ENCODE data around the gene NCOA7. TPM values are rescaled to one million over a fixed set of nuclear protein-coding genes. Genes with fewer than 3 reads are reported as not detected.
"Not testable (repeated sequence)": the region's sequence is repeated elsewhere in the genome, so short reads cannot be mapped to it uniquely, and the experiment has no call there.

NCOA7 gene
- total RNA-seq, 1 donor from 2014 or later, result 69.0 TPM

DNA sequence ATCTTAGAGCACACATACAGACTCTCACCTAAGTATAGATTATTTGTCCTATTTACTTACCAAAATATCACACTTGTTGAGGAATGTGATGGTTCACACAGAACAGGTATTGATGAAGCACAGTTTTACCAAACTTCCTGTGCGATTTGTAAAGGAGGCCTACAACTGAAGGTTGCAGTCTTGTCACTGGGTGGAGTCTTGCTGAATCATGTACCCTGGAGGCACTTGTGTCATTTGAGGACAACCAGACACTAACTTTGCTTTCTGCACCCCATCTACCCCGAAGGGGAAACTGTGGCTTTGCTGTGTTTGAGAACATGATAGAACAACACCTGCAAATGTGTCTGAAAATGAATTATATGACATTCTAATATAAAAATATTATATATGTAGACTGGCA lies 133.4 kb downstream of the NCOA7 start:
- intact Hi-C loops (cut with DNase I), result no loop called here
- DNase-seq (ENCODE audit: low spot score) (no peak), ATAC-seq (no peak)

DNA sequence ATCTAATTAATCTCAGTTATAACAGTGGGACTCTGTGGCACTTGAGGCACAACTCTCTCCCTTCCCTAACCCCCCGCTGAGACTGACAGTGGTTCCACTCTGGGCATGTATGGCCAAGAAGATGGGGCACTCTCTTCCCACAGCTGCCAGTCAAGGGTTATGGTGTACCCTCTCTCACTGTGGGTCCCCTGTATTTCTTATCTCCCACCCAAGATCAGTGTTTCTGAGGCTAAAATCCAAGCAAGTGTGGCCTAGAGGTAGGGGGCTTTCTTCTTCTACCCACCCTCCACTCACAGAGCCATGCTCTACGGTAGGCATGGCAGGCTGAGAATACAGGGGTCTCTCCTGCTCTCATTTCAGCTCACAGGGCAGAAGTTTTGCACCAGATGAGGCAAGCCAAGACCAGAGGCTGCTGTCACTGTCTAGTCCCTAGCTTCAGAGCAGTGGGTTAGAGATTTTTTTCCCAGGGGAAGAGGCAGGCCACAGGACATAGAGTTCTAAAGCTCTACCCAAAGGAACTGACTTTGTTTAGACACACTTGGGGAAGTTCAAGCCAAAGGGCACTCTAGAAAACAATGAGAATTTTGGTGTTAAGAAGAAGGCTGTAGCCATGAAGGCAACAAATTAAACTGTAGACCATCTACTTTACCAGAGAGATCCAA lies 134.1 kb downstream of the NCOA7 start:
- DNase-seq (ENCODE audit: low spot score), result no peak
- ATAC-seq, result no peak
- intact Hi-C loops (cut with DNase I), result no loop called here

DNA sequence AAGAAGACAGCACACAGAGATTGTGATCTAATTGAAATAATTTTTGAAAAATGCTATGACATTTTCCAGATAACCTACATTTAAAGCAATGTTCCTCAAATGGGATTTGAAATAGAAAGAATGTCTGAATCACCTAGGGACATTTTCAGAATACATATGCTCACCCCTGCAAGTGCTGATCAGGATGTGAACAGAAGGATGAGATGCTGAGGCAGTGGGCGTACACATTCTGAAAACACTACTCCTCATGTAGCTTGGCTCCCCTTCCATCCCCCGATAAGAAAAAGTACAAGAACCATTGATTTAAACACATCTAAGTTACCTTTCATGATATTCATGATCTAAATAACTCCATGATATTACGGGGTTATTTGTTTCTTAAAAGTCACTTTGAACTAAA lies 136.0 kb downstream of the NCOA7 start:
- ATAC-seq (no peak), DNase-seq (ENCODE audit: low spot score) (no peak)
- intact Hi-C loops (cut with DNase I), result no loop called here

DNA sequence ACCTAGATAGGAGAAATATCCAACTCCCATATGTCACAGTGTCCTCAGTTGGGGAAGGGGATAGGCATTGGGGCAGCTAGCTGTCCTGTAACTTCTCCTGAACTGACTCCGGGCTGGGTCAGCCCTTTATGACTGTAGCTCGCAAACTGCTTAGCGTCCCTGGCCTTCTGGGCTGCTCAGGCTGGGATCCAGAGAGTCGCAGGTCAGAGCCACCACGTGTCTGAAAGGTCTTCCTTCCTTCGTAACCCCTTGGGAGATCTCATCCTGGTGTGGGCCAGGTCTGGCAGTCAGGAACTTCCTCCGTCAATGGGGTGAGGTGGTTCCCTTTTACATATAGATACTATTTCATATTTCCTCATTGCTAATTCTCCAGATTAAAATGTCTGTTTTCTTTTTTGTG lies 137.0 kb downstream of the NCOA7 start:
- intact Hi-C loops (cut with DNase I), result no loop called here
- no peak for ATAC-seq
- DNase-seq (ENCODE audit: low spot score), result no peak

DNA sequence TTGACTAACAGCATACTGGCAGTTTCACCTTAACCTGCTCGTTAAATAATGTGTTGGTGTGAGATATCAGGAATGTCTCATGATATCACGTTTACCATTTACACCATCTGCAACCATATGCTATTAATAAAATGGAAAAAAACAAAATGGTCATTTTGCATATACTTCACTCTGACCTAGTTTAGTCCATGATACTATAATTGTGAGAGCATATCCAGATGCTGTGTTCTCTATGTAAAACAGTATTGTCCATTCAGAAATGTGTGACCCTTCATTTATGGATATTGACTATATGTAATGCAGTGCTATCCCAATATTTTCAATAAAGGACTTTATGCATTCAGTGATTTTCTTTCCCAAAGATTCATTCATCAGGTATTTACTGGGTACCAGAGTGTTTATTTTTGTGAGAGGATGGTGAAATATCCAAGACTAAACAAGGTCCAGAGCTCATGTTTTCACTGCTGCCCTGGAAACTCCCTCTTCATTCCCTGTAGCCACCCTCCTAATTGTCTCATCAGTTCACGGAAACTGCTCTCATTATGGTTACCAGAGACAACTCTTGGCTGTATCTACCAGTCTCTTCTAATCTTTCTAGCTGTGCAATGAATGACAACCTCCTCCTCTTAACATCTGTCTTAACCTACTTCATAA lies 140.1 kb downstream of the NCOA7 start:
- intact Hi-C loops (cut with DNase I), result no loop called here
- no peak for ATAC-seq

DNA sequence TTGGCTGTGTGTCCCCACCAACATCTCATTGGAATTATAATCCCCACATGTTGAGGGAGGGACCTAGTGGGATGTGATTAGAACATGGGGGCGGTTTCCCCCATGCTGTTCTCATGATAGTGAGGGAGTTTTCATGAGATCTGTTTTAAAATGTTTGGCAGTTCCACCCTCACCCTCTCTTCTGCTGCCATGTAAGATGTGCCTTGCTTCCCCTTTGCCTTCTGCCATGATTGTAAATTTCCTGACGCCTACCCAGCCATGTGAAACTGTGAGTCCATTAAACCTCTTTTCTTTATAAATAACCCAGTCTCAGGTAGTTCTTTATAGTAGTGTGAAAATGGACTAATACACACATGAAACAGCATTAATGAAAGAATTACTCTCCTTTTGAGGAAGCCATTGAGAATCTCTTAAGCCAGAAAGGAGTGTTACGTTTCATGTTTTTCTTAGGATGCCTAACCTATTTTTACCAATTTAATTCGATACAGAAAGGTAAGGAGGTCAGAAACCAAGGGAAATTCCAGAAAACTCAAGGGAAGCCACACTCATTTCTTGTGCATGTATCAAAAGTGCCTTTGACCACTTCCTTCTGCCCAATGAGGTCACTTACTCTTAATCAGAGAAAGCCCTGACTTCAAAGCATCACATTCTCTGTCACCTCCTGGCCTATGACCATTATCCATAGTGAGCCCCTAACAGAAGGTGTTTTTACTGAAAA lies 141.1 kb downstream of the NCOA7 start:
- DNase-seq (ENCODE audit: low spot score) (no peak), ATAC-seq (no peak)
- intact Hi-C loops (cut with DNase I), result no loop called here

More for the DNA sequence above, 140.1 kb downstream of the NCOA7 start:
- no peak for DNase-seq (ENCODE audit: low spot score)

DNA sequence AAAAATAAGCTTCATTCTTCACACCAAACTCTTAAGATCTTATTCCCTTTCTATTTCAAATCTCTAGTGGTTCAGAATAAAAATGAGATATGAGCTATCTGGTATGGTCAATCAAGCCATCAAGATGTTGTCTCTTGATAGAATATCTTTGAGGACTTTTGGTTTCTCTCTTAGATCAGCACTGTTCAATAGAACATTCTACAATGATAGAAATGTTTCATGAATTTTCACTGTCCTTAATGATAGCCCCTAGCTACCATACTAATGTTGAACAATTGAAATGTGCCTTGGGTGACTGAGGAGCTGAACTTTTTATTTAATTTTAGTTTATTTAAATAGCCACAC lies 141.7 kb downstream of the NCOA7 start:
- no peak for DNase-seq (ENCODE audit: low spot score)
- intact Hi-C loops (cut with DNase I), result no loop called here
- no peak for ATAC-seq

DNA sequence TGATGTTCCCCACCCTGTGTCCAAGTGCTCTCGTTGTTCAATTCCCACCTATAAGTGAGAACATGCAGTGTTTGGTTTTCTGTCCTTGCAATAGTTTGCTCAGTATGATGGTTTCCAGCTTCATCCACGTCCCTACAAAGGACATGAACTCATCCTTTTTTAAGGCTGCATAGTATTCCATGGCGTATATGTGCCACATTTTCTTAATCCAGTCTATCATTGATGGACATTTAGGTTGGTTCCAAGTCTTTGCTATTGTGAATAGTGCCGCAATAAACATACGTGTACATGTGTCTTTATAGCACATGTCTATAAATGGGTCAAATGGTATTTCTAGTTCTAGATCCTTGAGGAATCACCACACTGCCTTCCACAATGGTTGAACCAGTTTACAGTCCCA lies 144.8 kb downstream of the NCOA7 start:
- DNase-seq (ENCODE audit: low spot score); intact Hi-C loops (cut with DNase I); ATAC-seq: not testable (repeated sequence)

DNA sequence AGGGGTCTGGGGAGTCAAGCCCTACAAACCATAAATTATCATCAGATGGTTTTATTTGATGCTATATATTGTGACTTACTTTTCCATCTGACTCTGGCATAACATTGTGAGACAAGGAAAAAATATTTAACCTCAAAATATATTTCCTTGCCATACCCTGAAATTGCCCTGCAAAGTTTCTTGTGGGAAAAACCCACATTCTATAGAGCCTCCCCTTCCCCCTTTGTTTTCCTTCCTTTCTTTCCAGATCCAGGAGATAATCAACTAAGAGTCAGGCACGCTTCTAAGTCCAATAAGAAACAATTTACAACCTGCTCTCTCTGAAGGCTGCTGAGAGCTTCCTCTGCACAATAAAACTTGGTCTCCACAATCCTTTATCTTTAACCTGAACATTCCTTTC lies 148.3 kb downstream of the NCOA7 start:
- no peak for DNase-seq (ENCODE audit: low spot score)
- ATAC-seq, result no peak
- intact Hi-C loops (cut with DNase I), result no loop called here

DNA sequence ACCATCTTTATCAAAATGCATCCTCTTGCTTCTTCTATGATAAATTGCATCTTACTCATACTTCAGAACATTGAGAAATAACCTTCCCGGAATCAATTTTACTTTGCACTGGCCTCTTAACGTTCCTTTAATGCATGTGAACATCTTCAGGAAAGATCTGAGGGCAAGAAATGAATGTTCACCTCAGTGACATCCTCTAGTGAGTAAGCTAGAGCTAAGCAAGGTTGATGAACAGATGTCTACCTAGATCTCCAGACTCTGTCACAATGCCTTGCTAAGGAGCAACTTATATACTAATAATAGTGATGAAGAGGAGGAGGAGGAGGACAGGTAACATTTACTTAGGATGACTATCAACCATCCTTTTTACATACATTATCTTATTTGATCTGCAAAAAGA lies 149.0 kb downstream of the NCOA7 start:
- intact Hi-C loops (cut with DNase I), result no loop called here
- no peak for DNase-seq (ENCODE audit: low spot score)
- ATAC-seq, result no peak

DNA sequence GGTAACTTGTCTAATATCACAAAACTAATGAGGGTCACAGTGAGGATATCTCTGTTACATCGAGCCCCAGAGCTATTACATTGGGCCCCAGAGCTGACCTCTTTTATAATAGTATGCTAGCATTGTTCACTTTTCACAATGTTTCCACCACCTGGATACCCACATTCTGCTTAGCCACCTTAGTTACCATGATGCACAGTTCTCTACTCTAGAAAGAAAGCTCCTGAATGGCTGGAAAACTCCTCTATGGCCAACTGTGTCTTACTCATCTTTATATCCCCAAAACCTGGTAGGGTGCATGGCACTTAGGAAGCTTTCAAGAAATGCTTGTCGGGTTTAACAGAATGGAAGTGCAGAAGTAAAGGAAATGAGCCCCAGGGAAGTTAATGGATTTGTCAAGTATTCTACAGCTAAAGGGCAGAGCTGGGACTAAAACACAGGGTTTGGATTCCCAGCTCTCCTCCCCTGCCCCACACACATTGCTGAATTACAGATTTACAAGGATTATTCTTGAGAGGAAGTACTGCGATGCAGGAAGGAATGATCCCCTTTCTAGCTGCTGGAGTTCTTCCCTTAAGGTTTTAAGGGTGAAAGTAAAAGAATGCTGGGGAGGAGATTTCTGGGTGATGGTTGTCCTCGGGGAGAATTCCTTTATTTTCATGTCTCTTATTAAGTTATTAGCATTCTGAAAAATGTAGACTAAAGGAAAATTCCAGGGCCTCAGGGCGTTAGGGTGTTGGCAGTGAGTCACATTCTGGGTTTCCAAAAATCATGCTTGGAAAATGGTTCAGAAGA lies 149.7 kb downstream of the NCOA7 start:
- no peak for ATAC-seq
- intact Hi-C loops (cut with DNase I), result no loop called here

DNA sequence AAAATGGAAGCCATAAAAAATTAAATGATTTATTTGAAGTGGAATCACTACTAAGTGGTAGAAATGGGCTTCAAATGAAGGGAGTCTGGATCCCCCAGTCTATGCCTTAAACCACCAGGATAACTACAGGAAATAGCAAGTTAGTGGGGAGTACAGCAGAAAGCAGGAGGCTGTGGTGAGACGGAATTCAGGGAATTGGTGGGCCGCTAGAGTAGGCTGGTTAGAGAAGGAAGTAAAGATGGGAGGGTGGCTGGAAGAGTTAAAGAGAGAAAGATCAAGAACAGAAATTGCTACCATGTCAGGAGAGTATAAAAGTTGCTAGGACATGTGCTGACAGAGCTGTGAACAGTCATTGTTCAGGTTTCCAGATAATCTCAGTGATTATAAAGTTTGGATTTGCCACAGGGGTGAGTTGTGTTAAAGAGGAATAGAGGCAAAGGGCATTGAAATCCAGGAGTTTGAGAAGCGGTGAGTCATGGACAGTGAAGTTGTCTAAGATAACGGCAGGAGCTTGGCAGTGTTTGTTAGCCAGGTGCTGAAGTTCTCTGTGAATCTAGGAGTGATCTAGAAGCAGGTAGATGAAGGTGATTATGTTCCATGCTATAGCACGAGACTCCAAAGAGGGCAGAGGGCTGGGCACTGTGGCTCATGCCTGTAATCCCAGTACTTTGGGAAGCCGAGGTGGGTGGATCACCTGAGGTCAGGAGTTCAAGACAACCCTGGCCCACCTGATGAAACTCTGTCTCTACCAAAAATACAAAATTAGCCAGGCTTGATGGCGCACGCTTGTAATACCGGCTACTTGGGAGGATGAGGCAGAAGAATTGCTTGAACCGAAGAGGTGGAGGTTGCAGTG lies 152.1 kb downstream of the NCOA7 start:
- intact Hi-C loops (cut with DNase I), result no loop called here
- DNase-seq (ENCODE audit: low spot score) (no peak), ATAC-seq (no peak)

More for the DNA sequence above, 149.7 kb downstream of the NCOA7 start:
- no peak for DNase-seq (ENCODE audit: low spot score)

DNA sequence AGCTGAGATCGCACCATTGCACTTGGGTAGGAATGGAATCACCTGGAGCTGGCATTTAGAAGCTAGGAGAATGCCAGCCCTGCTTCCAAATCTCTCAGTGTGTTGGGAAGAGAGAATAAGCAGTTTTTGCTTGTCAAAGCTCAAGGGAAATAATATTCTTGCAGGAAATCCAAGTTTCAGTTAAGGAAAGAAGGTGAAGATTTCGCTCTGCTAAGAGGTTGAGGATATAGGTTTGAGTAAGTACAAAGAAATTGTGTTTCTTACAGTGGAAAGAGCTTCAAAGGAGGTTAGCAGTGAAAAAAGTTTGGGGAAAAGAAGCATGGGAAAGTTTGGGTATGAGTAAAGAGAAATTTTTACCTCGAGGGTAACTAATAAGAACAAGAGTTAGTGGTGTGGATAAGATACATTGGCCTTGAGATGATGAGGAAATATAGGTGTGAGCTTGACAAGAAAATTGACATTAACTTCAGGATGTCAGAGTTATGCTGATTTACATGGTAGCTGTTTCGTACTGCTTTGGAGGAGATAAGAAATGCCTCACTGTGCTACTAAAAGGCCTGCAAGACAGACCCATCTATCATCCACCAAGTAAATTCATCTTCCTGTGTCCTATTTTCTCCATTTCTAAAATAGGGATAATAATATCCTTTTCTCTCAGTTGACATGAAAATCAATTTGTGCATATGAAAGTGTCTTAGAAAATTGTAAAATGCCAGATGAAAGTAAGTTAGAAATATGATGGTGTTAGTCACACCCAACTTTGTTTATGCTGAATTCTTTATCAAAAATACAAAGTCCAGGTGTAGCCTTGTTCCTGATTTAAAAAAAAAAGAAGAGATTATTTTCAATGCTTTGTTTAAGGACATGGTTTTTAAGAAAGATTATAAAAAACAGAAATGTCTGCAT lies 153.0 kb downstream of the NCOA7 start:
- DNase-seq (ENCODE audit: low spot score) (no peak), ATAC-seq (no peak)
- intact Hi-C loops (cut with DNase I), result no loop called here

DNA sequence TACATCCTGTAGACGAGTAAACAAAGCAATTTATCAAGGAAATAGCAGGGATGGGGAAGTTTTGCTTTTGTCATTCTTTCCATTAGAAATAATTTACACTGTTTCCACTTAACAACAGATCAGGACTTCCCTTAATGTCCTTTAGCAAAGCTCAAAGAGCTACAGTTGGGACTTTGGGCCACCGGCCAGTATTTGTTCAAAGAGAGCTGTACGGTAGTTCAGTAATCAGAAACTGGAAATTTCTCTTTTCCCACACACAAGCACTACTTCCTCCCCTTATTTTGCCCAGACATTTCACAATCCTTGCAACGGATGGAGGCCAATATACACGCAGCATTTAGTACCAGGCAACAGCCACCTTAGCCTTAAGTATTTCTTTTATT lies 153.7 kb downstream of the NCOA7 start:
- ATAC-seq (peak; percentile 89), DNase-seq (ENCODE audit: low spot score) (peak; percentile 84)
- intact Hi-C loops (cut with DNase I), result no loop called here

DNA sequence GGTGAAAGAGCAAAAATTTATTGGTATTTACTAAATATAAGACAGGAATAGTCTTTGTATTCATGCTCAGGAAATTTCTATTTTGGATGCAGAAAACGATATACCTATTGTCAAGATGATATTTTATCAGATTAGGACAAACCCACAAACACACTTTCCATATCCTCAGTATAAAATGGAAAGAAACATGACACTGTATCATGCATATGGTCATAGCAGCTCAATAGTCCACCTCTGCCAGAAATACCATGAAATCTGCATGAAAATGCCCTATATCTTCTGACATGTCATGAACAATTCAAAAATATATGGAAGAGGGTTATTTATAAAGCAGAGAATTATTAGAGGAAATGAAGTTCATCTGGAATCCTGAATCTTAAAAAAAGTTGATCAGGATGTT lies 154.1 kb downstream of the NCOA7 start:
- intact Hi-C loops (cut with DNase I), result no loop called here
- ATAC-seq (no peak), DNase-seq (ENCODE audit: low spot score) (no peak)

DNA sequence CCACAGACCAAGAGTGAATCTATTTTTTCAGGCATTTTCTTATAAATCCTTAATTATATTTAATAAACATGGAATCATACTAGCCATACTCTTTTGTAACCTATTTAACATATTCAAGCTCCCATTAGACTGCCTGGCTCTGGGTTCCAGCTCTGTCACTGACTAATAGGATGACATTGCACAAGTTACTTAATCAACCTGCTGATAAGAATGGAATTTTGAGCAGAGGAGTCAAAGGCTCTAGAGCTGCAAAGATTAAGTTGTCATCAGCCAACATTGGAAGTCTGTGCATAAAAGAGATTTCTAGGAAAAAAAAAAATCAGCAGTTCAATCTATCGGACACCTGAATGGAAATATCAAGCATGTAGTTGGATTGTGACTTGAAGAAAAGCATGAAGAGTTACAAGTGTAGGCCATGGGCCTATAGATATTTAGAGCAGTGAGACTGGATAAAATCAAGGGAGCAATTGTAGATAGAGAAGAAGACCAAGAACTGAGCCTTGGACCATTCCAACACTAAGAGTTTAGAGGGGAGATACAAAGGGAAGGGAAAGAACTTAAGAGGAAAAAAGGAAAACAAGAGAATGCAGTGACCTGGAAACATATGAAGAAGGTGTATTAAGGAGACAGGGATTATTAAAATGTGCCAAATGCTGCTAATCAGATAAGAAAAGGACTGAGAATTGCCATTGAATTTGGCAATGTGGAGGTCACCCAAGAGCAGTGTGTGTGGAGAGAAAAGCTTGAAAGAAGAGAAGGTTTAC lies 154.8 kb downstream of the NCOA7 start:
- DNase-seq (ENCODE audit: low spot score), result no peak
- intact Hi-C loops (cut with DNase I), result no loop called here
- no peak for ATAC-seq

DNA sequence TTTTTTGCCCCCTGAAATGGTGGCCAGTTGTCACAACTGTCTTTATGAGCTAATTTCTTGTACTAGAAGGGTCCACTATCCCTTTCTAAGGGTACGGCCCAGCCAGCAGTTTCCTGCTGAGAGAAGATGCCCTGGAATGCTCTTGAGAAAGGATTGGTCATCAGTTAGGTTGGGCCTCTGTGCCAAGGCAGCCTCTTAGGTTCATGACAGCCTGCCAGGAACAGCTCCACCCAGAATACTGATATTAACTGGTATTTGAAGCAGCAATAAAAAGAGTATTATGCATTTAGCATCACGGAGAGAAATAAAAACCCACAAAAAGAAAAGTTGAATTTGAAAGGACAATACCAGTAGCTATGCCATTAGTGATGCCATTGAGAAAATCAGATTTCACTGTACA lies 156.9 kb downstream of the NCOA7 start:
- intact Hi-C loops (cut with DNase I), result no loop called here
- DNase-seq (ENCODE audit: low spot score), result no peak
- ATAC-seq, result no peak

Data from sciatic nerve (tissue), 2 donors.